Liver (tissue), 3 donors: ENCODE results near the gene OTX2.

Source experiments
- ATF3 ChIP-seq: IDR thresholded peaks from 2 replicates; pipeline ENCODE4 v1.6.1; 2016; ENCODE audit warnings: antibody characterized with exemption
- CTCF ChIP-seq: fragments of 150-350 bp; IDR thresholded peaks from 2 replicates; pipeline ENCODE4 v1.5.1; 2017; ENCODE audit warnings: improper control_type of control experiment, low read depth, low read length; ENCODE audit not compliant: missing input control
- FOXA1 ChIP-seq: IDR thresholded peaks from 2 replicates; pipeline ENCODE4 v1.6.1; 2016; ENCODE audit warnings: antibody characterized with exemption
- JUND ChIP-seq, 2 donors: IDR thresholded peaks; 2 replicates each; pipeline ENCODE4 v1.6.1; 2016; ENCODE audit warnings: antibody characterized with exemption in 2 of 2
- RAD21 ChIP-seq, 2 donors: IDR thresholded peaks; 2 replicates each; pipeline ENCODE4 v1.6.1; 2016; ENCODE audit warnings: antibody characterized with exemption in 2 of 2, mild to moderate bottlenecking in 2 of 2
- SP1 ChIP-seq: IDR thresholded peaks from 2 replicates; pipeline ENCODE4 v1.6.1; 2018; ENCODE audit warnings: antibody characterized with exemption, mild to moderate bottlenecking
- ZBTB33 ChIP-seq: IDR thresholded peaks from 2 replicates; pipeline ENCODE4 v1.6.1; 2016; ENCODE audit warnings: antibody characterized with exemption
- donor health status: healthy.
- donor health status: healthy.

- TF ChIP-seq CTCF = no peak
- TF ChIP-seq RAD21 (IDR thresholded peaks at IDR 0.05) = no peak
- no peak for TF ChIP-seq FOXA1
- TF ChIP-seq JUND (IDR thresholded peaks at IDR 0.05) = no peak
- no peak for TF ChIP-seq SP1
- TF ChIP-seq ATF3 = no peak
- no peak for TF ChIP-seq ZBTB33
Measured at GRCh38 chr14:56794557-56795283, 15.6 kb downstream of the OTX2 start.
